ENCODE measurements around the gene KLF16. TPM values are rescaled to one million over a fixed set of nuclear protein-coding genes. Genes with fewer than 3 reads are reported as not detected.

Gene KLF16
- total RNA-seq, 1 donor from 2014 or later, result 15.3 TPM

- DNase-seq (ENCODE audit: low read depth), result no peak
- Histone ChIP-seq H3K27me3 (ENCODE audit: control insufficient read depth, insufficient read depth, low read length) (no peaks in the 10 kb centered on the region), H3K4me3 (ENCODE audit: low read depth, low read length) (no peak overlapping the region), H3K36me3 (ENCODE audit: control insufficient read depth, insufficient read depth, low read length) (peaks cover 1% of the 10 kb centered on the region)
- no peak for TF ChIP-seq CTCF (IDR thresholded peaks at IDR 0.05; ENCODE audit: insufficient read depth, low read length, poor library complexity, severe bottlenecking)
Observed at GRCh38 chr19:1832046-1832663, 31.2 kb downstream of the KLF16 start.

GRCh38 chr19:1830978-1831377 is 32.4 kb downstream of the KLF16 start:
- DNase-seq (ENCODE audit: low read depth), result no peak
- no peak overlapping the region for H3K4me3 ChIP-seq (ENCODE audit: low read depth, low read length)
- H3K27me3 ChIP-seq (ENCODE audit: control insufficient read depth, insufficient read depth, low read length), result no peaks in the 10 kb centered on the region
- peaks cover 1% of the 10 kb centered on the region for H3K36me3 ChIP-seq (ENCODE audit: control insufficient read depth, insufficient read depth, low read length)
- no peak for TF ChIP-seq CTCF (IDR thresholded peaks at IDR 0.05; ENCODE audit: insufficient read depth, low read length, poor library complexity, severe bottlenecking)

- peaks cover 1% of the 10 kb centered on the region for H3K36me3 ChIP-seq (ENCODE audit: control insufficient read depth, insufficient read depth, low read length)
- no peak overlapping the region for H3K4me3 ChIP-seq (ENCODE audit: low read depth, low read length)
- no peak for TF ChIP-seq CTCF (IDR thresholded peaks at IDR 0.05; ENCODE audit: insufficient read depth, low read length, poor library complexity, severe bottlenecking)
- DNase-seq (ENCODE audit: low read depth), result no peak
- no peaks in the 10 kb centered on the region for H3K27me3 ChIP-seq (ENCODE audit: control insufficient read depth, insufficient read depth, low read length)
Observed at GRCh38 chr19:1830568-1830967, 32.8 kb downstream of the KLF16 start.

GRCh38 chr19:1829958-1830357 is 33.4 kb downstream of the KLF16 start:
- H3K36me3 ChIP-seq (ENCODE audit: control insufficient read depth, insufficient read depth, low read length), result peaks cover under 1% of the 10 kb centered on the region
- TF ChIP-seq CTCF (IDR thresholded peaks at IDR 0.05; ENCODE audit: insufficient read depth, low read length, poor library complexity, severe bottlenecking), result no peak
- no peaks in the 10 kb centered on the region for H3K27me3 ChIP-seq (ENCODE audit: control insufficient read depth, insufficient read depth, low read length)
- H3K4me3 ChIP-seq (ENCODE audit: low read depth, low read length), result no peak overlapping the region
- DNase-seq (ENCODE audit: low read depth), result no peak

- no peaks in the 10 kb centered on the region for H3K36me3 ChIP-seq (ENCODE audit: control insufficient read depth, insufficient read depth, low read length)
- TF ChIP-seq CTCF (IDR thresholded peaks at IDR 0.05; ENCODE audit: insufficient read depth, low read length, poor library complexity, severe bottlenecking), result no peak
- no peaks in the 10 kb centered on the region for H3K27me3 ChIP-seq (ENCODE audit: control insufficient read depth, insufficient read depth, low read length)
- H3K4me3 ChIP-seq (ENCODE audit: low read depth, low read length), result no peak overlapping the region
- DNase-seq (ENCODE audit: low read depth), result no peak
Observed at GRCh38 chr19:1828279-1829238, 34.8 kb downstream of the KLF16 start.

Data from kidney epithelial cell (primary cell).